GM23248 (cell line): ENCODE measurements around the gene RASEF.

ENCODE experiments used
- EZH2 ChIP-seq: fragments of 200-600 bp; sonication (generic); IDR thresholded peaks from 2 replicates; pipeline ENCODE4 v1.6.1; 2018; ENCODE audit warnings: antibody characterized with exemption, mild to moderate bottlenecking; ENCODE audit not compliant: insufficient read depth, poor library complexity, severe bottlenecking
- EZH2phosphoT487 ChIP-seq: fragments of 200-600 bp; sonication (generic); IDR thresholded peaks from 2 replicates; pipeline ENCODE4 v1.6.1; 2018; ENCODE audit warnings: antibody characterized with exemption, moderate library complexity, mild to moderate bottlenecking, low read depth; ENCODE audit not compliant: insufficient read depth

DNA sequence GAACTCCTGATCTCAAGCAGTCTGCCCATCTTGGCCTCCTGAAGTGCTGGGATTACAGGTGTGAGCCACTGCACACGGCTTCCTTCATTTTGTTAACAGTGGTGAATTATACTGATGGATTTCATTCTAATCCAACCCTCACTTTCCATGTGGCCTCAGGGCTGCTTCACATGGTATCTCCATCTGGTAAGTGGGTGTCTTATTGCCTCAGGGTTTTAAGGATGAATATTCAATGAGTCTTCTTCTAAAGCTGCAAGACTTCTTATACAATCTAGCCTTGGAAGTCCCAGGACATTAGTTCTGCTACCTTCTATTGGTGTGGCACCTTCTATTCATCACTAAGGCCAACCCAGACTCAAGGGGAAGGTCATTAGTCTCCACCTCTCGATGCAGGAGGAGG, 8.7 kb upstream of the RASEF start:
- TF ChIP-seq EZH2phosphoT487: no peak
- no peak for TF ChIP-seq EZH2
